H1 (cell line): Measurements from ENCODE around the gene SIRT3. TPM values are rescaled to one million over a fixed set of nuclear protein-coding genes. Genes with fewer than 3 reads are reported as not detected.

Experiments
- GABPA ChIP-seq: IDR thresholded peaks from 2 replicates; pipeline ENCODE4 v1.6.1; 2011; ENCODE audit warnings: mild to moderate bottlenecking, low read length, moderate library complexity, borderline replicate concordance; ENCODE audit not compliant: insufficient read depth
- KDM4A ChIP-seq: IDR thresholded peaks from one replicate; pipeline ENCODE4 v1.7.1; 2012; ENCODE audit warnings: low read depth, mild to moderate bottlenecking, moderate library complexity, low read length, inconsistent platforms; ENCODE audit not compliant: severe bottlenecking
- MAX ChIP-seq: IDR thresholded peaks from 2 replicates; pipeline ENCODE4 v1.6.1; 2012; ENCODE audit warnings: inconsistent platforms
- RAD21 ChIP-seq, 2 experiments: IDR thresholded peaks in 1 of 2; conservative IDR thresholded peaks in 1 of 2; 2 replicates each; pipeline ENCODE4 v1.6.1; 2011; ENCODE audit warnings: low read depth in 2 of 2, low read length in 2 of 2, improper control_type of control experiment in 1 of 2, inconsistent platforms in 1 of 2, mild to moderate bottlenecking in 1 of 2, moderate library complexity in 1 of 2
- SIRT6 ChIP-seq: IDR thresholded peaks from one replicate; pipeline ENCODE4 v1.7.1; 2012; ENCODE audit warnings: low read length, inconsistent platforms
- SIX5 ChIP-seq: IDR thresholded peaks from 2 replicates; pipeline ENCODE4 v1.6.1; 2011; ENCODE audit warnings: mild to moderate bottlenecking, low read depth, low read length
- SP1 ChIP-seq: IDR thresholded peaks from 2 replicates; pipeline ENCODE4 v1.6.1; 2011; ENCODE audit warnings: low read depth, low read length
- TEAD4 ChIP-seq: IDR thresholded peaks from 2 replicates; pipeline ENCODE4 v1.6.1; 2012; ENCODE audit warnings: low read depth, low read length, inconsistent platforms, mixed read lengths
- polyA plus RNA-seq, 7 experiments: library from polyadenylated mRNA; depleted of rRNA in 3 of 7; stranded (reverse) in 5 of 7; unstranded in 2 of 7; fragments of >200 nt in 5 of 7; fragments of 200-250 nt in 2 of 7; gene quantifications; 1 replicate in 5 of 7; 2 replicates in 1 of 7; 4 replicates in 1 of 7; pipeline versions ENCODE4 v1.2.1 to v1.2.3, GENCODE V29; 2011 to 2013; ENCODE audit warnings: missing spikeins in 2 of 7, mixed read lengths in 2 of 7
- total RNA-seq: library from RNA; stranded (reverse); fragmentation: NEBNext Ultra II Directional; extraction: Animal tissue kit (Norgen Biotek cat#: 25700); gene quantifications from 2 replicates; pipeline ENCODE4 v1.2.1, GENCODE V29; 2021
- TF ChIP-seq, protein P1 (sequence below), 3 experiments: IDR thresholded peaks; 1 replicate in 2 of 3; 2 replicates in 1 of 3; pipeline versions ENCODE4 v1.5.1 to v1.6.1; 2011; ENCODE audit warnings: low read length in 3 of 3, mild to moderate bottlenecking in 3 of 3, inconsistent platforms in 2 of 3, low read depth in 1 of 3, moderate library complexity in 1 of 3; ENCODE audit not compliant: insufficient read depth in 1 of 3; ENCODE audit errors: control extremely low read depth in 1 of 3

SIRT3 gene
- total and polyA plus RNA-seq, 2 of the 8 experiments (the other 6 are each of a cell fraction or from before 2014, with no cell fraction given): 14.3 to 21.6 TPM

DNA sequence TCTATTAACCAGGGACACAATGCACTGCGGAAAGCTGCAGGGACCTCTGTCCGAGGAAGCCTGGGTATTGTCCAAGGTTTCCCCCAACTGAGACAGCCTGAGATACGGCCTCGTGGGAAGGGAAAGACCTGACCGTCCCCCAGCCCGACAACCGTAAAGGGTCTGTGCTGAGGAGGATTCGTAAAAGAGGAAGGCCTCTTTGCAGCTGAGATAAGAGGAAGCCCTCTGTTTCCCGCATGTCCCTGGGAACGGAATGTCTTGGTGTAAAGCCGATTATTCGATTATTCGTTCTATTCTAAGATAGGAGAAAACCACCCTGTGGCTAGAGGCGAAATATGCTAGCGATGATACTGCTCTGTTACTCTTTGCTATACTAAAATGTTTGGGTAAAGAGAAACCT is 34.2 kb downstream of the SIRT3 start (continued):
- TF ChIP-seq, protein P1, sequence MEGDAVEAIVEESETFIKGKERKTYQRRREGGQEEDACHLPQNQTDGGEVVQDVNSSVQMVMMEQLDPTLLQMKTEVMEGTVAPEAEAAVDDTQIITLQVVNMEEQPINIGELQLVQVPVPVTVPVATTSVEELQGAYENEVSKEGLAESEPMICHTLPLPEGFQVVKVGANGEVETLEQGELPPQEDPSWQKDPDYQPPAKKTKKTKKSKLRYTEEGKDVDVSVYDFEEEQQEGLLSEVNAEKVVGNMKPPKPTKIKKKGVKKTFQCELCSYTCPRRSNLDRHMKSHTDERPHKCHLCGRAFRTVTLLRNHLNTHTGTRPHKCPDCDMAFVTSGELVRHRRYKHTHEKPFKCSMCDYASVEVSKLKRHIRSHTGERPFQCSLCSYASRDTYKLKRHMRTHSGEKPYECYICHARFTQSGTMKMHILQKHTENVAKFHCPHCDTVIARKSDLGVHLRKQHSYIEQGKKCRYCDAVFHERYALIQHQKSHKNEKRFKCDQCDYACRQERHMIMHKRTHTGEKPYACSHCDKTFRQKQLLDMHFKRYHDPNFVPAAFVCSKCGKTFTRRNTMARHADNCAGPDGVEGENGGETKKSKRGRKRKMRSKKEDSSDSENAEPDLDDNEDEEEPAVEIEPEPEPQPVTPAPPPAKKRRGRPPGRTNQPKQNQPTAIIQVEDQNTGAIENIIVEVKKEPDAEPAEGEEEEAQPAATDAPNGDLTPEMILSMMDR (IDR thresholded peaks at IDR 0.05; ENCODE audit: control extremely low read depth in 1 of 3, insufficient read depth in 1 of 3, low read depth in 1 of 3, low read length in 3 of 3): no peak
- TF ChIP-seq MAX (no peak), SIRT6 (no peak), SP1 (no peak), GABPA (no peak), KDM4A (no peak), SIX5 (no peak), RAD21 (IDR thresholded peaks at IDR 0.05 in 1 of 2, conservative IDR thresholded peaks at IDR 0.05 in 1 of 2; ENCODE audit: low read depth in 2 of 2, low read length in 2 of 2) (no peak), TEAD4 (no peak)
